M059J (cell line): Measurements from ENCODE around the gene LIPG. TPM values are rescaled to one million over a fixed set of nuclear protein-coding genes. Genes with fewer than 3 reads are reported as not detected.

Experiments
- DNase-seq: peaks from one replicate; pipeline ENCODE4 v3.0.0-alpha.2; 2012; ENCODE audit warnings: low read depth
- total RNA-seq: library from RNA; depleted of rRNA; stranded (reverse); fragments of >200 nt; shearing (Covaris generic); gene quantifications from 2 replicates; pipeline ENCODE4 v1.2.3, GENCODE V29; 2014

The LIPG gene
- total RNA-seq, 1 experiment from 2014 or later = 66.5 TPM

GRCh38 chr18:49546719-49547273, 15.1 kb upstream of the LIPG start:
- peak; percentile 42 for DNase-seq

GRCh38 chr18:49547701-49548100, 14.2 kb upstream of the LIPG start:
- peak; percentile 64 for DNase-seq

DNA sequence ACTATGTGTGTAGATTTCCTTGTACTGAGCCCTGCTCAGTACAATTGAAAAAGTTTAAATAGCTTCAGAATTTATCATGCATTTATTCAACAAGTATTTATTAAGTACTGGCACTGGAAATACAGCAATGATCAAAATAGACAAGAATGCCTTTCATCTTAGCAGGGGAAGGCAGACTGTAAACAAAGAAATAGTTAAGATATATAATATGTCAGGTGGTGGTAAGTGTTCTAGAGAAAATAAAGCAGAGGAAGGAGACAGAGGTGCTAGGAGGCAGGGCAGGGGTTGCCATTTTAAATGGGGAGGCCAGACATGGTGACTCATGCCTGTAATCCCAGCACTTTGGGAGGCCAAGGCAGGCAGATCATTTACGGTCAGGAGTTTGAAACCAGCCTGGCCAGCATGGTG, 13.6 kb upstream of the LIPG start:
- DNase-seq = peak; percentile 90

- DNase-seq = no peak
Measured at GRCh38 chr18:49550621-49551339, 11.1 kb upstream of the LIPG start.

GRCh38 chr18:49553003-49553402, 8.9 kb upstream of the LIPG start:
- DNase-seq = no peak

- DNase-seq = no peak
Measured at GRCh38 chr18:49555641-49556040, 6.2 kb upstream of the LIPG start.

DNA sequence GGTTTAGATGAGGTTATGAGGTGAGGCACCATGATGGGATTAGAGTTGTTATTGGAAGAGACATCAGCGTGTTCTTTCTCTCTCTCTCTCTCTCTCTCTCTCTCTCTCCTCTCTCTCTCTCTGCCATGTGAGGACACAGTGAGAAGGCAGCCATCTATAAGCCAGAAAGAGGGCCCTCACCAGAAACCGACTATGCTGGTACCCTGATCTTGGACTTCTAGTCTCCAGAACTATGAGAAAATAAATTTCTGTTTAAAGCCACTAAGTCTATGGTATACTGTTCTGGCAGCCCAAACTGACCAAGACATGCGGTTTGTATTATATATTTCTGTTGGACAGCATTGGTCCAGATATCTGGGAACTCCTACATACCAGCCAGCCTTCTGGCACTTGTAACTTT, 3.5 kb upstream of the LIPG start:
- DNase-seq = no peak

DNA sequence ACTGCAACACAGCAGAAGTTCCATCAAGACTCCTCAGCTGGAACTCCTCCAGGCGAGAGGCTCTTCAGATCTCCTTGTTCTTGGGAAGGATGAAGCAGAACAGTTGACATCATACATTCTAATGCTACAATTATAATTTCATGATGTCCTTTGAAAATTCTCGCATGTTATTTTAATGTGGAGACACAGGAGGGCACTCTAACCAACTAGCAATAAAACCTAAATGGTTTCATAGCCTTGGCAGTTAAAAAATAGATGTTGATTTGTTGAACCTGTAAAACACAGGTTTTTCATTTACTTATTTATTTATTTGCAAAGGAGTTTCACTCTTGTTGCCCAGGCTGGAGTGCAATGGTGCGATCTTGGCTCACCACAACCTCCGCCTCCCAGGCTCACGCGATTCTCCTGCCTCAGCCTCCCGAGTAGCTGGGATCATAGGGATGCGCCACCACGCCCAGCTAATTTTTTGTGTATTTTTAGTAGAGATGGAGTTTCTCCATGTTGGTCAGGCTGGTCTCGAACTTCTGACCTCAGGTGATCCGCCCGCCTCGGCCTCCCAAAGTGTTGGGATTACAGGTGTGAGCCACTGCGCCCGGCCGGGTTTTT, 2.4 kb upstream of the LIPG start:
- peak; percentile 55 for DNase-seq

- no peak for DNase-seq
Measured at GRCh38 chr18:49560277-49560623, 1.6 kb upstream of the LIPG start.

- peak; percentile 35 for DNase-seq
Measured at GRCh38 chr18:49560624-49561288, 1.1 kb upstream of the LIPG start.

GRCh38 chr18:49562481-49563129, 748 bp downstream of the LIPG start:
- DNase-seq = peak; percentile 49

DNA sequence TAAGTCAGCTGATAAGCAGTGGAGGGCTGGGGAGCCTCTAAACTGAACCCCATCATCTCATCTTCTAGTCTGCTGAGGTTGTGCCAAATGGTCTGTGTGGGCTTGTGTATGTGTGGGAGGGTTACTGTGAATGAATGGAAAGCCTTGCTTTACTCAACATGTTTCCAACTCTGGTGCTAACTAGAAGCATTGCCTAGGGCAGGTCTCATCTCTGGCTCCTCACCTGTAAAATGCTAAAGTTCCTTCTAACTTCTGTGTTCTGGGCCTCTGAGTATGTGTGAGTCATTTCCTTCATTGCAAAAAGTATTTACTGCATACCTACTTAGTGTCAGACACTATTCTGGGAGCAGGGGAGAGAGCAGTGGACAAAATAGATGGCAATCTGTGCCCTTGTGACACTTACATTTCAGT, 1.3 kb downstream of the LIPG start:
- DNase-seq = peak; percentile 89

- DNase-seq = no peak
Measured at GRCh38 chr18:49563701-49564517, 2.1 kb downstream of the LIPG start.

DNA sequence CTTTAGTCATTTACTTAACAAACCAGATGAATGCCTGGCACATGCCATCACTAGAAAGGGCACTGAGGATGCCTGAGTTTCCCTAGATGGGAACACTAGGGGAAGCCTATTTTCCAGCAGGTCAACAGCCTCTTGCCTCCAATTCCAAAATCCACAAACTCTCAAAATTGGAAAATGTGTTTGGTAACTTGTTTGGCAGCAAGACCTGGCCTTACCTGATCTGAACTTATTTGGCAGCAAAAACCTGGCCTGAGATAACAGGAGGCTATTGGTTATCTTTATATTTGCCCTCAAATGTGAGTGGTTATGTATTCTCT, 2.6 kb downstream of the LIPG start:
- no peak for DNase-seq

DNA sequence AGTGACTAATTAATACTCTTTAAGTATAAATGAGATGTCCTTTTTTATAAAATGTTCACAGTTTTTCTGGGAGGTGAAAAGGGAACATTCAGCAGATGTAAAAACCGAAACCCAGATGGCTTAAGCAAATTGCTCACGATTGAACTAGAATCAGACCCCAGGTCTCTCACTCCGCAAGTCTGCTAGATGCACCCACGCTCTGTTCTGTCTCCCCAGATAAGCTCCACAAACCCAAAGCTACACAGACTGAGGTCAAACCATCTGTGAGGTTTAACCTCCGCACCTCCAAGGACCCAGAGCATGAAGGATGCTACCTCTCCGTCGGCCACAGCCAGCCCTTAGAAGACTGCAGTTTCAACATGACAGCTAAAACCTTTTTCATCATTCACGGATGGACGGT, 3.2 kb downstream of the LIPG start:
- no peak for DNase-seq

DNA sequence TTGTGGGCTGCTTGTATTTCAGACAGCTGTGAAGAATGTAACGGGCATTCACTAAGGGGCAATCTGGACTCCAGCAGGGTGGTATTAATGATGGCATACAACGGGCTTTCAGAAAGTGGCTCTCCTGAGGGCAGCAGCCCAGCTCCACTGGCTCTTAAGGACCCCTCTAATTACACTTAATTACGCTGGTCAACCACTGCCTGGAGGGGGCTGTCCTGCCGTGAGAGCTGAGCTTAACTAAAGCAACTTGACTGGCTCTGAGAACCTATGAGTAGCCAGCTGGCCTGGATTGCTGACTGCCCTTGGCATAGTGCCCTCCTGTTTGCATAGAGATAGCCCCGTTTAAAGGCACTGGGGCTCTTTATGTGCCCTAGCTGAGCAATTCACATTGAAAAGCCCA, 3.8 kb downstream of the LIPG start:
- DNase-seq = peak; percentile 53

DNA sequence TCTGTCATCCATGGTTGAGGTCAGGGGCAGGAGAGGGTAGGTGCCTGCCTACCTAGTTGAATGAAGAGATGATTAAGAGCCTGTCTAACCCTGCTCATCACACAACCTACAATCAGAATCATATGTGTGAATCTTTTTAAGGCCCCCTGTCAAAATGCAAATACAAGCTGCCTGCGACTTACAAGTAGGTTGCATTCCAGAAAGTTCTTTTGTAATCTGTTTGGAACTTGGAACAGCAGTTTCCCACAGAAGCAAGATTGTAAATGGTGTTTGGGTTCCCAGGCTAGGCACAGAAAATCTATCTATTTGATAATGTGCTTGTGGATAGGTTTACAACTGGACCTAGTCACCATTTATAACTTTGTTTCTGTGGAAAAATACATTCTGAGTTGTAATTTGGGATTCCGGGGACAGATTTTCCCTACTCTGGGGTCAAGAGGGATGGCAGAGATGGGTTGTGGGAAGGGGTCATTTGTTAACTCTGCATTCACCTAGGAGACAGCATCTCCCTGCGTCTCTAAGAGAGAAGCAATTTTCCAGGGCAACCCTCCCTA, 4.4 kb downstream of the LIPG start:
- no peak for DNase-seq

GRCh38 chr18:49566985-49567384, 5.1 kb downstream of the LIPG start:
- DNase-seq = no peak

- no peak for DNase-seq
Measured at GRCh38 chr18:49569724-49570123, 7.9 kb downstream of the LIPG start.

- no peak for DNase-seq
Measured at GRCh38 chr18:49570836-49571235, 9.0 kb downstream of the LIPG start.

DNA sequence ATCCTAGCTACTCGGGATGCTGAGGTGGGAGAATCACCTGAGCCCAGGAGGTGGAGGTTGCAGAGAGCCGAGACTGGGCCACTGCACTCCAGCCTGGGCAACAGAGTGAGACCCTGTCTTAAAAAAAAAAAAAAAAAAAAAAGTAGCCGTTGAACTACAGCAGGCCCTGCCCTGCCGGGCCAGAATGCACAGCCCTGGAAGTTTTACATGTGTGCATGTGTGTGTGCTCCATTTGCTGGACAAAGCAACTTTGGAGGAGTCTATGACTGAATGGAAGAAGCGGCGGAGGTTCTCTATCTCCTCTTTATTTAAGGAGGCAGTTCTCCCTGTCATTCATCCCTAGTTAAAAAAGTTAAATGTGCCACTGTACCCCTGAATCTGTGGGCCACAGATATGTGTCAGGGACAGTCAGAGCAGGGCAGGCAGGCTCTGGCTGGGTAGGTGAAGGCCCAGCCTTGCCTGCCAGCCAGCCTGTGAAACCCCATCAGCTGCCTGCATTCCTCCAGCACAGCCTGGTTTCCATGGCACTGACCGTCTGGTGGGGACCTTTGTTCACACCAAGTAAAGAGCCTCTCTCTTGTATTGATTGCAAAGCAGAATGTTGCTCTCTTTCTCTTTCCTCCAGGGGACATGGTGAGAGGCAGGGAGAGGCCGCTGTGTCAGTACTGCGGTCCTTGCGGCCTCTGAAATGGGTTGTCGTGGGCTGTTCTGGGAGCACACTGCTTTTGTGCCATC, 10.9 kb downstream of the LIPG start:
- no peak for DNase-seq
